GM21381 (cell line): ENCODE results near the gene RPH3AL.

ENCODE experiments used
- ATAC-seq: cut with Tn5 transposase; IDR thresholded peaks from one replicate; pipeline ENCODE4 v1.9.1; 2021; ENCODE audit warnings: mild to moderate bottlenecking, moderate library complexity; ENCODE audit not compliant: unreplicated experiment

Gene RPH3AL

DNA sequence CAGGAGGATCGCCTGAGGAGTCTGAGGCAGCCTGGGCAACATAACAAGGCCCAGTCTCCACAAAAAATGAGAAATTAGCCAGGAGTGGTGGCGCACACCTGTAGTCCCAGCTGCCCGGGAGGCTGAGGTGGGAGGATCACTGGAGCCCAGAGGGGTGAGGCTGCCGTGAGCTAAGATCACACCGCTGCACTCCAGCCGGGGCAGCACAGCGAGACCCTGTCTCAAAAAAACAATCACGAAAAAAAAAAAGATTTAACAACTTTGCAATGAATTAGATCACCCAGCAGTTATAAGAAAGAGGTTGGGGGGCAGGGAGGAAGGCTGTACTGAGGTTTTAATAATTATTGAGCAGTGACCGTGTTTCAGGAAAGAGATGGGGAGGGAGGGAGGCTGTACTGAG lies 49.4 kb downstream of the RPH3AL start:
- ATAC-seq, result no peak

DNA sequence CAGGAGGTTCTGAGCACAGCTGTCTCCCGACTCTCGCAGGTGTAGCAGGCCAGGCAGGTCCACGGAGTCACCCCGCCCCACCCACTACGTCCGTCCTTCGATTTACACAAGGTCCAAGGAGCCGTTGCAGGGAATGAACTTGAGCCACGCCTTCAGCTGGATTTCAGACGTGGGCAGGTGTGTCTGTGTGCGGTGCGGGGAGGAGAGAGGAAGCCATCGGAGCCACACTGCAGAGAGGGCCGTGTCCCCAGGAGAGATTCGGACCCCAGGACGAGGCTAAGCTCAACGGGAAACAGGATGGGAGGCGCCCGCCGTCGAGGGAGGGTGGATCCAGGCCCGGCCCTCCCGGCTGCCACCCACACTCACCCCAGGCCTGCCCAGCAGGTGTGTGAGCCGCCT lies 50.3 kb downstream of the RPH3AL start:
- no peak for ATAC-seq

DNA sequence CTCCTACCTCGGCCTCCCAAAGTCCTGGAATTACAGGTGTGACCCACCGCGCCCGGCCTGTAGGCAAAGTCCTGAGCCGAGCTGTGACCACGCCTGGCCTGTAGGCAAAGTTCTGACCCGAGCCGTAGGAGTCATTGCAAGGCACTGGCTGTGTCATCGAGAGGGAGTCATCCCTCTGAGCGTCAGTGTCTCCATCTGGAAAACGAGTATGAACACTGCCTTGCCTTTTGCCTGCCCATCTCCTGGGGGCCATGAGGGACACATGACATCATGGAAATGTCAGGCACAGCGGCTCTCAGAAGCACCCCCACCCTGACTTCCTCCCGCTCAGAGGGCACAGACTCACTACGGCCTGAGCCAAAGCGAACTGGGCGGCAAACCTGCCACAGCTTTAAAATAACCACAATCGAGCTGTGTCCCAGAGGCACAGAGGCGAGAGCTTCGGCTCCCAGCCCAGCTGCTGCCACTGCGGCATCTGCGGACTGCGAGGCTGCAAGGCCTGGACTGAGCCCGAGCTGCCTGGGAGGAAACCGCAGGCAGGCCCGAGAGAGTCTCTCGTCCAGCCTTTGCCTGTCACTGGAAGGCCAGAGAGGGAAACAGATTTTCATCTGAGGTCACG lies 50.8 kb downstream of the RPH3AL start:
- no peak for ATAC-seq

DNA sequence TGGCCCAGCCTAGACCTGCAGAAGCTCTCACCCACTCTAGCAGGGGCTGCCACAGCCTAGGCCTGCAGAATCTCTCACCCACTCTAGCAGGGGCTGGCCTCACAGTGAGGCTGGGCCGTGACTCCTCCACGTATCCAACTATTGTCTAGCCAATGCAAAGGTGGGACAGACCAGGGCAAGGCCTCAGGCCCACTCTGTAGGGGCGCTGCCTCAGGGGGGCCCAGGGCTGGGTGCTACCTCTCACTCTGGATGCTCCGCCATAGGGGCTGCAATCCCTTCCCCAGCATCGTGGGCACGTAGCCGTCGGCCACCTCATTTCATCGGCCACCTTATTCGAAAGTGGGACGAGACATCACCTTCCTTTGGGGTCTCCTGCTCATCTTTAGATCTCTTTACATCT lies 51.7 kb downstream of the RPH3AL start:
- ATAC-seq, result no peak

DNA sequence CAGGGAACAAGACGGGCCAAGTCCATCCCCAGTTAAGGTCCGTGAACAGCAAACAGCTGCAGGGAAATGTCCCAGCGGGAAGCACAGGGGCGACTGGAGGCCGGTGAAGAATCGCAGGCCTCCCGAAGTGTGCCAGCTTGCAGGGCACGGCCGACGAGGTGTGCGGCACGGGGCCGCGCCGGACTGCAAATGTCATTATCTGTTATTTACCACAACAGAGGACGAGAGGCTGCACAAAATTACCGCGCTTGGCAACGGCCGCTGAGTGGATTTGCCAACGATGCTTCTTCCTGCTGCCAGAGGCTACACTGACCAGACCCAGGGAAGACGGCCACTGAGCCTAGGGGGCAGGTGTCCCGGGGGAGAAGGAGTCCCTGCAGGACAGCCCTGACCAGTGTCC lies 53.1 kb downstream of the RPH3AL start:
- no peak for ATAC-seq

DNA sequence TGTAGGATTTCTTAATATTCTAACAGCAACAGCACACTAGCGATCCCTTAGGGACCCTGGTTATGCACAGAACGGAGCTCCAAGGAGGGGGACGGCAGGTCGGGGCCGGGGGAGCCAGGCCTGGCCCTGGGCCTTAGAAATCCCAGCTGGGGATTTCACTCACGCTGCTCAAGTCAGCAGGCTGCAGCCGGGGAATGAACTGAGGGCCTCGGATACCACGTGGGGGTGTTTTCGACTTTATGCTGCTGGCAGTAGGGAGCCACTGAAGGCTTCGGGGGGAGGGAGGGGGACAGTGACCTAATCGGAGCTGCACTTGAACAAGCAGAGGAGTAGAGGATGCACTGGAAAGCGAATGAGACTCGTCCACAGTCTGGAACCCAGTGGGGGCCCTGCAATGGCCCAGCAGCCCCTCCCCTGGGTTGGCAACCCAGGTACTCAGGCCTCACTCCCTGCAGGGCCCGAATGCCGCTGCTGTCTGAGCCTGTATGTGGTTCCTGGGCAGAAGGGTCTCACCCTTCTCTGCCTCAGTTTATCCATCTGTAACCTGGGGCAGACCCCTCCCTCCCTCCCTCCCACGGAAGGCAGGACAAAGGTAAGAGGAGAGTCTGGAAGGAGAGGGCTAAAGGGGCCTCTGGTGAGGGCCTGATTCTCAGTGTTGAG lies 53.7 kb downstream of the RPH3AL start:
- ATAC-seq, result no peak

DNA sequence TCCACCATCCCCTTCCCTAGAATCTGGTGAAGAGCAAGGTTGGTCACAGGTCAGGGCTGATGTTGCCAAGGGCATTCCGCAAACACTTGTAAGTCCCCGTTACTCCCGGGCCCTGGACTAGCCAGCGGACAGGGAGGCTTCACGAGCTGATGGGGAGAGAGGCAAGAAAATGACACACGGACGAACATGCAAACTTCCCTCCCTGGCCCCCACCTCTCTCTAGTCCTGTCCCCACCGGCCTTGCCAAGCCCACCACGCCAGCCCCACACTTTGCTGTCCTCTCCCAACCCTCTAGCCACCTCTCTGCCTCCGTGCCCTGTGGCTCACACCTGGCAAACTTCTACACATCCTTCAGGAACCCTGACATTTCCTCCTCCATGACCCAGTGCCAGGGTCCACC lies 54.8 kb downstream of the RPH3AL start:
- no peak for ATAC-seq

DNA sequence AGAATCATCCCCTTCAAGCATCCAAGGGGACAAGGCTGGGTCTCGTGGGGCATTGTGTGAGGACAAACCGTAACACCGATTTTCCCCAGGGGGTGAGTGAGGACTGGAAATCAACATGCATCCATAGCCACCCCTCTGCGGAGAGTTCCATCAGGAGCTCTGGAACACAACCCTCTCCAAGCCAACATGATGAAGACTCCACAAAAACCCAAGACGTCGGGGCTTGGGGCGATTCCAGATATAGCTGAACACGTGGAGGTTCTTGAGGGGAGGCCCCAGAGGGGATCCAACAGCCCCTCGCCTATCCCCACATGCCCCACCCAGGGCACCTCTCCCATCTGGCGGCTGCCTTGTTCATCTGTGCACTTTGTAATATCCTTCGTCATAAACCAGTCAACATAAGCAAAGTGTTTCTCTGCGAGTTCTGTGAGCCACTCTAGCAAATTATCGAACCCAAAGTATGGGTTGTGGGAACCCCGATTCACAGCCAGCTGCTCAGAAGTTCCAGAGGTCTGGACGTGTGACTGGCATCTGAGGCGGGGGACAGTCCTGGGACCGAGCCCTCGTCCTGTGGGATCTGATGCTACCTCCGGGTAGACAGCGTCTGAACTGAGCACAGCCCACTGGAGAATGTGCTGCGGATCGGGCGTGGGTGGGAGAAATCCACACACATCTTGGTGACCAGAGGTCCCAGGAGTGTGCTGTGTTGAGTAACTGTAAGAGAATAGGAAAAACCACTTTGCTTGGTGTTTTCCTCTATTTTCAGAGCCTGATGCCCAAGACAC lies 55.5 kb downstream of the RPH3AL start:
- no peak for ATAC-seq

DNA sequence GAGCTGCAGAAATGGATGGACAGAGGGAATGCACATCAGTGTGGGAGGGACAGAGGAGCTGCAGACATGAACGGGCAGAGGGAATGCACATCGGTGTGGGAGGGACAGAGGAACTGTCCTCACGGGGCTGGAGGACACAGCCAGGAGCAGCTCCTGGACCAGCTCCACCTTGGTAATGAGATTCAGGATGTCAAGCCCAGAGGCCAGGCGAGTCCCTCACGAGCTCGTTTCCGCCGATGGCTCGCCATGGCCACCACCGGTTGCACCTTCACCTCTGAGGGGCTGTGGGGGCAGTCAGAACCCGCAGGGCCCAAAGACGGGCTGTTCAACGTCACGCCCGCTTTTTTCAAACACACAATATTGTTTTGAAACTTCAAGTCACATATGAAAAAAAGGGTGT lies 56.2 kb downstream of the RPH3AL start:
- ATAC-seq, result no peak

DNA sequence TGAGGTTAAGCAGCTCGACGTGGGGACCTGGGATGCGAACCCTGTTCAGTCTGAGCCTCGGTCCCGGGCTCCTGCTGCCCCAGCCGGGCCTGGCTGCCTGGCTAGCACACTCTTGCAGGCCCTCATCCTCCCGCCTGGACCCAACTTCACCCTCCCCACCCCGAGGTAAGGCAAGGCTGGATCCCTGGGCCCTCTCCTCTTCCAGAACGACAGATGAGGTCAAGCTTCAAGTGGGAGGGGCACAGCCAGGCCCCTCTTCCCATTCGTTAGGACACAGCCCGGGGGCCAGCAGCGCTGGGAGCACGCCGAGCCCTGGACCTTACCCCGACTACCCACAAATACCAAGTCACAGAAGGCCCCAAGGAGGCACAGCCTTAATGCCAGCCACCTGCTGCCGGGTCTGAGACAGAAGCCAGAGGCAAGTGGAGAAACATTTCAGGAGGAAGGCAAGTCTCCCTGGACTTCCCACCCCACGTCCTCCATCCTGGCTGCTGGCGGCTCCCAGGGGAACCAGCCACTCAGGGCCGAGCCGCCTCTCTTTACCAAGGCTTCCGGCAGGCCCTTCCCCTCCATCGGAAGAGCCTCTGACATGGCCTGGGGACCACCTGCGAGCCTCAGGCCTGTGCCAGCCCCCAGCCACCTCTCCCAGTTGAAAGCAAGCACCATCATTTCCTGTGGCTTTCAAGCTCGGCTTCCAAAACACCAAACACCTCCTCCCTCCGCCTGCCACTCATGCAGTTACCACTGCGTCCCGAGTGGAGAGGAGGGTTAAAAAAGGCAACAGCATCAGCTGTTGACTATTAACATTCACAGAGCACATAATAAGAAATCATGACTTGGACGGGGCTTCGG lies 59.9 kb downstream of the RPH3AL start:
- no peak for ATAC-seq

DNA sequence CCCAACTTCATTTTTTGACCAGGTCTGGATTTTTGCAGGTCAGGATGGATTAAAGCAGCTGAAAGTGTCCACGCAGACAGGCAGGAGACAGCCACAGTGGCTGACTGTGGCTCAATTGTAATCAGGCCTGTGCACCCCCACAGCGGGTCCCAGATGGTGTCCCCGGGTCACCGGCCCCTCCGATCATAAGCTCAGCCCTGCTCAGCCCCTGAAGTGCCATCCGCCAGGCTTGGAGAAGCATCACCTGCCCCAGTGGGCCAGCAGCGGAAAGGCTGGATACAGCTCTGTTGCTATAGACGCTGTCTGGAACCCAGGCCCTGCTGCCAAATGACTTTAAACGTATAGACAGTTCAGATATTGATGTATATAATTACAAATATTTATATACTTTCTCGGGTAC lies 60.6 kb downstream of the RPH3AL start:
- no peak for ATAC-seq

DNA sequence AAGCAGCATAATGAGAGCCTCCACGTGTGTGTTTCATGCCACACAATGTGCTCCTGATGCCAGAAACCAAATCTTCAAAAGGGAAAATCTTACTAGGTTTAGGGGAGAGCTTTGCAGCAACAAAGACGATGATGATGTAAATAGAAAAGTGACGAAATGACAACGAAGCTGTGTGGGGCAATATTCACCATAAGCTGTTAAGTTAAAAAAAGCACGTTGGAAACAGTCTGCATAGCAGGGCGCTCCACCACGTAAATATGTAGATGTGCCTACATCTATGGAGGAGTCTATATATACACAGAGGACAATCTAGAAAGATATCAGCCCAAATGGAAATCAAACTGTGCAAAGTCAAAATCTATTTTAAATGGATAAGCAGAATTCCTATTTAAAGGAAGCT lies 61.0 kb downstream of the RPH3AL start:
- ATAC-seq, result no peak

DNA sequence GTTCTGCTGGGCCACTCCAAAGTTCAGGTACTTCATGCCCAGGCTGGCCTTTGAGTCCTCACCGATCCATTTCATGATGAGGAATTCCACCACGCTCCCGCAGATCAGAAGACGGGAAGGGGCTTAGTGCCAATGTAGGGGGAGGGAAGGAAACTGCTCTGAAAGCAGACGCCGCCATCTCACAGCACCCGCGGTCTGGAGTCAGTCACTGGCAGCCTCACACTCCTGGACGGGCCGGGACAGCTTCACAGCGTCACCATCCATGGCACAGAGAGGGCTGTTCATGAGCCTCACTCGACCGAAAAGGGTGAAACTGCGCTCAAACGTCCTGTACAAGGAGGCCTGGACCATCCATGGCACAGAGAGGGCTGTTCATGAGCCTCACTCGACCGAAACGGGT lies 62.0 kb downstream of the RPH3AL start:
- ATAC-seq, result no peak

DNA sequence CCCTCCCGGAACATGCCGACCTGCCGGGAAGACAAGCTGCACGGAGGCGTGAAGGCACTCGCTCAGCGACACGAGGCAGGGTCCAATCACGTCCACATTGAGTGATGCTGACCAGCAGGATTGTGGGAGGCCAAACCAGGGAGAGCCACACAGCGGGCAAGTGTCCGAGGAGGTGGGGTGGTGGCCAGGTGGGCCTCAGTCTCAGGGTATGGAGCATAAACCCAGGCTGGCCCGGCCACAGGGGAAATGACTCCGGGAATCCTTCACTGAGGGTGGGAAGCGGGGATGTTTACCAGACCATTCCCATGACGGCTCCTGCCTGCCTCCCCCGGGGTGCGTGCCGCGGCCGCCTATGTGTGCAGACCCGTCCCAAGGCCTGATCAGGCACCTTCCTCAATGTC lies 62.5 kb downstream of the RPH3AL start:
- ATAC-seq, result no peak

DNA sequence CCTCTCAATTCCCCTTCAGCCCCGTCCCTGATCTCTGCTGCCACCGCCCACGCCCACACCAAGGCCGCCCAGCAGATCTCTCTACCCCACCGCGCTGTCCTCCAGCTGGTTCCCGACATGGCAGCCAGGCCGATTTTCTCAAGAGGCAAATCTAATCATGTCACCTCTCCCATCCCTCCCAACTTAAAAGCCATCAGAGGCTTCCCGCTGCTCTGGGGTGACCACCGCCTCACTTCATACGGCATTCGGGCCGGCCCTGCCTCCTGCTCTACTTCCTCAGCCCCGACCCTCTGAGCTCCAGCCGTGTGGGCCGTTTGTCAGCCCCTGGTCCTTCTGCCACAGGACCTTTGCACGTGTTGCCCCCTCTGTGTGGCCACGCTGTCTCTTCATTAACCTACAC lies 63.2 kb downstream of the RPH3AL start:
- ATAC-seq, result no peak

DNA sequence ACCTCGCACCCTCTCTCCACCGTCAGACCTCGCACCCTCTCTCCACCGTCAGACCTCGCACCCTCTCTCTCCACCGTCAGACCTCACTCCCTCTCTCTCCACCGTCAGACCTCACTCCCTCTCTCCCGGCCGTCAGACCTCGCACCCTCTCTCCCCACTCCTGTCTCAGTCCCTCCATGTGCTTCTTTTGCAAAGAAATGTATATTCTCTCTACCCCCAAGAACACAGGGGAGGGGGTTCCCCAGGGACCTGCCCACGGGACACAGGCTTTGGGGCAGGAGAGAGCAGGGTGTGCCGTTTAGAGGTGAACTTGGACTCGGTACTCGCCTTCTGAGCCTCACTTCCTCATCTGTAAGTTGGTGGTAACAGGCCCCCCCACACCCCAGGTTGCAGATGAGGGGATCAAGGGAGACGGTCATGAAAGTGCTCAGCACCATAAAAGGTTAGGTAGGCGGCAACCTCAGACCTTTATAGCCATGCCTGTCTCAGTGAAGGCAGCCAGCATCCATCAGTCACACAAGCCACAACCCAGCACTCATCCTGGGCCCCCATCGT lies 63.7 kb downstream of the RPH3AL start:
- ATAC-seq, result no peak

DNA sequence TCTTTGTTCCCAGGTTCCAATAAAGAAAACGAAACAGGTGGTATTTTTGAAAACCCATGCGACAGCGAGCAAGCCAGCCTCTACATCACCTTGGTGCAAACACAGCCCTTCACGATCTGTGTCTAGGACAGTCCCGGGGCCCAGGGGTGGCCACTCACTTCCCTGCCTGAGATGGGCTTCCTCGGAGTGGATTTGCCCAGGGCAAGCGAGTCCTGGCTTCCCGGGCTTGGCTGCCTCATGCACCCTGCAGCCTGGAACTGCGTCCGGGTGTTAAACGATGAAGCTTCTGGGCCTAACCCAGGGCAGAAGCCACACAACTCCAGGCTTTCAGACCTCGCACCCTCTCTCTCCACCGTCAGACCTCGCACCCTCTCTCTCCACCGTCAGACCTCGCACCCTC lies 66.0 kb downstream of the RPH3AL start:
- ATAC-seq, result no peak

DNA sequence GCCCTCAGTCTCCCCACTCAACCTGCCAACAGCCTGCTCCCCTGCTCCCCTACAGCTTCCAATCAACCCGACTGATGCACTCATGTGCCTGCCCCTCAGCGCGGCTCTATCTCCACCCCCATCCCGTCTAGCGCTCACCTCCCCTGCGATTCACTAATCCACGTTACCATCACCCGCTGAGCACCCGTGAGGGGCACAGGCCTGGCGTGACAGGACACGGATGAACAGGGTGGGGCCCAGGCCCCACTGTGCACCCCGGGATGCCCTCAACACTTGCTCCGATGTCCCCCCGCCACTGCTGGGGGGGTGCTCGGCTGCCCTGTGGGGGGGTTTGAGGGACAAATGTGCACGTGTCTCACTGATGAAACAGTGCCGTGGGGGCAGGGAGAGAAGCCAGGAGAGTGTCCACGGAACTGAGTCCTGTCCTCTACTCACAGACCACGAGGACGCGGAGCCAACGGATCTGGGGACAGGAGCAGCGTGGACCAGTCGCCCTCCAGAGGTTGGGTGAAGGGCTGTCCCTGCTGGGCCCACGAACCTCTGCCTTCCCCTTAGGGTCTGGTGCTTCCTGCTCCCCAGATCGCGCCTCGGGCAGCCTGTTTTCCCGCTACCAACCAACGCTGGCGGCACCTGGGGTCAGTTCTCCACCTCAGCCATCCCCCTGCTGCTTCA lies 66.7 kb downstream of the RPH3AL start:
- no peak for ATAC-seq

DNA sequence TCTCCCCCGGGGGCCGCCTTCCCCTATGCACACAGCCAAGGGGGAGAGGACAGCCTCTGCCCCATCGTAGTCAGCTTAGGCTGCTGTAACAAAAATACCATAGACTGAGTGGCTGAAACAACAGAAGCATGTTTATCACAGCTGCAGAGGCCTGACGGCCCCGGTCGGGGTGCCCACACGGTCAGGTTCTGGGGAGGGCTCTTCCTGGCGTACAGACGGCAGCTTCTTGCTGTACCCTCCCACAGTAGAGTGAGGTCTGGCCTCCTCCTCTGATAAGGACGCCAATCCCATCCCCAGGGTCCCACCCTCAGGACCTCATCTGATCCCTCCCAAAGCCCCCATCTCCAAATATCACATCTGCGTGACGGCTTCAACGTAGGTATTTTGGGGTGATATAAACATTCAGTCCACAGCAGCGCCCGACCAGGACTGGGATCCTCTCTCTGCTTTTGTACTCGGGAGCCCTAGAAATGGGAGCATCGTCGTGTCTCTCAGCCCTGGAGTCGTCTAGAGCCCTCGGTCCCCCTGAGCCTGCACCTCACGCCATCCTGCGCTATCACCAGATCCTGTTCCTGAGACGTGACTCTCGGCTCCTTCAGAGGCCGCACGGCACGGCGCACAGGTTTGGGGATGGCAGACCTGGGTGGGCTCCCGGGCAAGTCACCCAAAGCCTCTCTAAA lies 67.8 kb downstream of the RPH3AL start:
- no peak for ATAC-seq
